Glutamatergic neuron (in vitro differentiated cells): ENCODE measurements around the gene SPSB4. TPM values are rescaled to one million over a fixed set of nuclear protein-coding genes. Genes with fewer than 3 reads are reported as not detected.
A peak's percentile ranks its signal among the peaks of the same experiment; 100 is the strongest.

ENCODE experiments used
- DNase-seq: peaks from one replicate; pipeline ENCODE4 v3.0.0; 2022
- H3K27ac Mint-ChIP-seq: one replicate; pipeline ENCODE4 v1.8.0; 2020; ENCODE audit warnings: mild to moderate bottlenecking, mixed read lengths, inconsistent platforms; ENCODE audit not compliant: unreplicated experiment
- H3K27me3 Mint-ChIP-seq: one replicate; pipeline ENCODE4 v1.8.0; 2020; ENCODE audit warnings: mild to moderate bottlenecking, moderate library complexity, mixed read lengths, inconsistent platforms; ENCODE audit not compliant: unreplicated experiment
- H3K36me3 Mint-ChIP-seq: one replicate; pipeline ENCODE4 v1.8.0; 2020; ENCODE audit warnings: mild to moderate bottlenecking, mixed read lengths, inconsistent platforms; ENCODE audit not compliant: unreplicated experiment
- H3K4me1 Mint-ChIP-seq: one replicate; pipeline ENCODE4 v1.8.0; 2020; ENCODE audit warnings: mild to moderate bottlenecking, low read depth, mixed read lengths, inconsistent platforms; ENCODE audit not compliant: unreplicated experiment
- H3K4me3 Mint-ChIP-seq: one replicate; pipeline ENCODE4 v1.8.0; 2020; ENCODE audit warnings: mild to moderate bottlenecking, mixed read lengths, inconsistent platforms; ENCODE audit not compliant: unreplicated experiment
- H3K9me3 Mint-ChIP-seq: one replicate; pipeline ENCODE4 v1.8.0; 2020; ENCODE audit warnings: mild to moderate bottlenecking, moderate library complexity, mixed read lengths, inconsistent platforms; ENCODE audit not compliant: unreplicated experiment
- CTCF ChIP-seq: fragments of 200-600 bp; sonication (generic); IDR thresholded peaks from one replicate; pipeline ENCODE4 v1.5.0; 2021; ENCODE audit not compliant: partially characterized antibody, unreplicated experiment
- total RNA-seq: library from RNA; stranded (reverse); fragmentation: NEBNext Ultra II Directional; extraction: Animal tissue kit (Norgen Biotek cat#: 25700); gene quantifications from one replicate; pipeline ENCODE4 v1.2.1, GENCODE V29; 2021; ENCODE audit not compliant: unreplicated experiment

The SPSB4 gene
- total RNA-seq, 1 donor from 2014 or later: 98.4 TPM

GRCh38 chr3:141105828-141106628 is 54.9 kb downstream of the SPSB4 start:
- Mint-ChIP-seq H3K36me3 (no peaks in the 10 kb centered on the region), H3K4me3 (no peak overlapping the region), H3K27ac (no peak overlapping the region), H3K4me1 (peaks cover 55% of the 10 kb centered on the region), H3K27me3 (peaks cover 26% of the 10 kb centered on the region), H3K9me3 (peaks cover 20% of the 10 kb centered on the region)
- DNase-seq: peak; percentile 65
- TF ChIP-seq CTCF: peak; percentile 91

DNA sequence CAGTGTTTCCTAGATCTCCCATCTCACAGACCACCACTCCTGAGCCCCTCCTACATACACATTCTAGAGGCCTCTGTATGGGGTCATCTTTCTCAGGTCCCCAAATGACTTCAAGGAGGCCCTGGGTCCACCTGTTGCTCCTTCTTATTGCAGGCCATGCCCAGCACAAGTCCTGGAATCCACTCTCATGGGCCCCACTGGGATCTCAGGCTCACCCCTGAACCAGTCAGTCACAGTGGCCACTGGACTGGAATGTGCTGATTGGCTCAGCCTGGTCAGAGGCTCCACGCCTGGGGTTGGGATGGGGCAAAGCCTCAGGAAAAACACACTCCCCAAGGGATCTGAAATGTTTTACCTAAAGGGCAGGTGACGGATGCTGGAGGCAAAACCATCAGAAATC is 55.7 kb downstream of the SPSB4 start:
- Mint-ChIP-seq H3K36me3 (peaks cover under 1% of the 10 kb centered on the region), H3K27ac (peak overlapping the region; percentile 26), H3K9me3 (peaks cover 20% of the 10 kb centered on the region), H3K4me1 (peaks cover 61% of the 10 kb centered on the region), H3K27me3 (peaks cover 26% of the 10 kb centered on the region), H3K4me3 (no peak overlapping the region)
- no peak for DNase-seq
- TF ChIP-seq CTCF: no peak

DNA sequence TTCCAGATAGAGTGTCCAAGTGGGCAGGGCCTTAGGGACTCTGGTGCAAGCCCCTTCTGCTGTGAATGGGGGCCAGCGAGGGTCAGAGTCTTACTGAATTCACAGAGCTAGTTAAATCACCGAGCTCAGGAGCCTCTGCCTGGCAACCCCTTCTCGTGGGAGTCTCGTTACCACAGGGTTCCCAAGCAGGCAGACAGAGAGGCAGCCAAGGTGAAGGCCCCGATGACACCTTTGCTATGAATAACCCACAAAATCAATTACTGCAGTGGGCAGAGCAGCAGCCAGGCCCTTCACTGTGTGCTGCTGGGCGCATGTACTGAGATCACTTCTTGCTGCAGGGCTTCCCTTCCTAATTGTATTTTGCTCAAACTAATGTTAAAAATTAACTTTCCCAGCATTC is 56.9 kb downstream of the SPSB4 start:
- DNase-seq: no peak
- no peak for TF ChIP-seq CTCF
- Mint-ChIP-seq H3K36me3 (peaks cover 3% of the 10 kb centered on the region), H3K9me3 (peaks cover 22% of the 10 kb centered on the region), H3K4me1 (peaks cover 63% of the 10 kb centered on the region), H3K27me3 (peaks cover 20% of the 10 kb centered on the region), H3K27ac (peak overlapping the region; percentile 96), H3K4me3 (peak overlapping the region; percentile 76)

GRCh38 chr3:141109751-141110150 is 58.6 kb downstream of the SPSB4 start:
- Mint-ChIP-seq H3K27ac (peak overlapping the region; percentile 96), H3K4me3 (peak overlapping the region; percentile 86), H3K9me3 (peaks cover 13% of the 10 kb centered on the region), H3K27me3 (peaks cover 12% of the 10 kb centered on the region), H3K36me3 (peaks cover 3% of the 10 kb centered on the region), H3K4me1 (peaks cover 52% of the 10 kb centered on the region)
- no peak for TF ChIP-seq CTCF
- peak; percentile 80 for DNase-seq

GRCh38 chr3:141110322-141110721 is 59.2 kb downstream of the SPSB4 start:
- H3K4me1 Mint-ChIP-seq: peaks cover 56% of the 10 kb centered on the region
- H3K27me3 Mint-ChIP-seq: peaks cover 13% of the 10 kb centered on the region
- no peak for TF ChIP-seq CTCF
- H3K9me3 Mint-ChIP-seq: peaks cover 15% of the 10 kb centered on the region
- peak overlapping the region; percentile 86 for H3K4me3 Mint-ChIP-seq
- no peak for DNase-seq
- H3K27ac Mint-ChIP-seq: peak overlapping the region; percentile 96
- peaks cover 3% of the 10 kb centered on the region for H3K36me3 Mint-ChIP-seq
